GM23248 (cell line): ENCODE data around the gene C1orf105. TPM values are rescaled to one million over a fixed set of nuclear protein-coding genes. Genes with fewer than 3 reads are reported as not detected.

ENCODE experiments used
- DNase-seq: peaks from one replicate; pipeline ENCODE4 v3.0.0-alpha.2; 2015
- H2AFZ ChIP-seq: fragments of 200-600 bp; sonication (generic); 2 replicates; pipeline ENCODE4 v1.6.1; 2016; ENCODE audit warnings: antibody characterized with exemption
- H3F3A ChIP-seq: fragments of 200-600 bp; sonication (generic); 2 replicates; pipeline ENCODE4 v1.6.1; 2016; ENCODE audit warnings: mild to moderate bottlenecking, antibody characterized with exemption, mixed run types; ENCODE audit not compliant: insufficient read depth
- H3K27ac ChIP-seq: fragments of 200-600 bp; sonication (generic); 2 replicates; pipeline ENCODE4 v1.5.1; 2016; ENCODE audit warnings: mild to moderate bottlenecking
- H3K27me3 ChIP-seq: fragments of 200-600 bp; sonication (generic); replicated peaks from 2 replicates; pipeline ENCODE4 v1.6.1; 2016; ENCODE audit warnings: mild to moderate bottlenecking; ENCODE audit not compliant: insufficient read depth
- H3K36me3 ChIP-seq: fragments of 200-600 bp; sonication (generic); 2 replicates; pipeline ENCODE4 v1.6.1; 2016; ENCODE audit warnings: low read depth, mild to moderate bottlenecking
- H3K4me1 ChIP-seq: fragments of 200-600 bp; sonication (generic); 2 replicates; pipeline ENCODE4 v1.6.1; 2016; ENCODE audit warnings: mild to moderate bottlenecking; ENCODE audit not compliant: insufficient read depth
- H3K4me2 ChIP-seq: fragments of 200-600 bp; sonication (generic); one replicate; pipeline ENCODE4 v1.6.1; 2016; ENCODE audit warnings: mild to moderate bottlenecking; ENCODE audit not compliant: unreplicated experiment
- H3K4me3 ChIP-seq: fragments of 200-600 bp; sonication (generic); 2 replicates; pipeline ENCODE4 v1.5.1; 2016; ENCODE audit warnings: mild to moderate bottlenecking
- H3K79me2 ChIP-seq: fragments of 200-600 bp; sonication (generic); 2 replicates; pipeline ENCODE4 v1.6.1; 2016; ENCODE audit warnings: mild to moderate bottlenecking; ENCODE audit not compliant: insufficient read depth
- H3K9ac ChIP-seq: fragments of 200-600 bp; sonication (generic); 2 replicates; pipeline ENCODE4 v1.6.1; 2016; ENCODE audit warnings: mild to moderate bottlenecking
- H3K9me2 ChIP-seq: fragments of 200-600 bp; sonication (generic); 2 replicates; pipeline ENCODE4 v1.6.1; 2016; ENCODE audit warnings: mixed run types, mild to moderate bottlenecking, moderate library complexity; ENCODE audit not compliant: insufficient read depth
- H3K9me3 ChIP-seq: fragments of 200-600 bp; sonication (generic); one replicate; pipeline ENCODE4 v1.6.1; 2017; ENCODE audit warnings: low read depth
- H4K20me1 ChIP-seq: fragments of 200-600 bp; sonication (generic); 2 replicates; pipeline ENCODE4 v1.6.0; 2016; ENCODE audit not compliant: insufficient read depth
- EZH2 ChIP-seq: fragments of 200-600 bp; sonication (generic); IDR thresholded peaks from 2 replicates; pipeline ENCODE4 v1.6.1; 2018; ENCODE audit warnings: antibody characterized with exemption, mild to moderate bottlenecking; ENCODE audit not compliant: insufficient read depth, poor library complexity, severe bottlenecking
- EZH2phosphoT487 ChIP-seq: fragments of 200-600 bp; sonication (generic); IDR thresholded peaks from 2 replicates; pipeline ENCODE4 v1.6.1; 2018; ENCODE audit warnings: antibody characterized with exemption, moderate library complexity, mild to moderate bottlenecking, low read depth; ENCODE audit not compliant: insufficient read depth
- whole genome bisulfite sequencing, 2 experiments: methylation state at CpG; one replicate each; pipeline ENCODE4 v1.1.6; 2015 to 2017; ENCODE audit warnings: low lambda C conversion rate in 2 of 2, low coverage in 1 of 2; ENCODE audit errors: missing lambda C conversion rate in 2 of 2; 5-methylcytosine and 5-hydroxymethylcytosine counted together
- in situ Hi-C: fragments of 300-500 bp; cut with MboI; formaldehyde crosslinking; loops from 2 replicates; pipeline ENCODE4 v1.15.0; 2020
- polyA plus RNA-seq: library from polyadenylated mRNA; unstranded; fragments of >200 nt; fragmentation: Nextera tagmentation; extraction: Ambion mirVana; gene quantifications from 2 replicates; pipeline ENCODE4 v1.2.1, GENCODE V29; 2016
- total RNA-seq: library from RNA; depleted of rRNA; stranded (reverse); fragments of >200 nt; shearing (Covaris generic); gene quantifications from 2 replicates; pipeline ENCODE4 v1.2.3, GENCODE V29; 2014

The C1orf105 gene
- total and polyA plus RNA-seq, 2 experiments from 2014 or later = not detected

- DNase-seq = peak; percentile 81
- Histone ChIP-seq H3K27me3 (no peaks in the 10 kb centered on the region), H3F3A (peaks cover 17% of the 10 kb centered on the region), H3K36me3 (no peaks in the 10 kb centered on the region), H3K4me1 (peaks cover 32% of the 10 kb centered on the region), H3K9ac (no peak overlapping the region), H3K4me2 (peak overlapping the region; percentile 54), H2AFZ (no peak overlapping the region), H3K4me3 (no peak overlapping the region), H3K79me2 (no peaks in the 10 kb centered on the region), H3K27ac (peak overlapping the region; percentile 44), H3K9me2 (no peaks in the 10 kb centered on the region), H3K9me3 (no peaks in the 10 kb centered on the region), H4K20me1 (no peaks in the 10 kb centered on the region)
- TF ChIP-seq EZH2 (no peak), EZH2phosphoT487 (no peak)
- in situ Hi-C loops = loop anchor here (25.0 kb wide), 1 partner anchor 597 kb away; no protein-coding TSS in a partner anchor
- WGBS, 2 experiments = 11% methylated on average over 1 of the region's 1 CpG
Observed at GRCh38 chr1:172408958-172409357, 11.5 kb upstream of the C1orf105 start.

- no peak for DNase-seq
- Histone ChIP-seq H3K9me2 (no peaks in the 10 kb centered on the region), H3K27ac (no peak overlapping the region), H3K4me2 (no peak overlapping the region), H3K9me3 (no peaks in the 10 kb centered on the region), H4K20me1 (no peaks in the 10 kb centered on the region), H3F3A (peaks cover 20% of the 10 kb centered on the region), H2AFZ (no peak overlapping the region), H3K36me3 (no peaks in the 10 kb centered on the region), H3K27me3 (no peaks in the 10 kb centered on the region), H3K4me3 (no peak overlapping the region), H3K9ac (no peak overlapping the region), H3K79me2 (no peaks in the 10 kb centered on the region), H3K4me1 (peaks cover 32% of the 10 kb centered on the region)
- in situ Hi-C loops = loop anchor here (25.0 kb wide), 1 partner anchor 598 kb away; no protein-coding TSS in a partner anchor
- no peak for TF ChIP-seq EZH2phosphoT487
- WGBS, 2 experiments = 65 to 75% methylated on average over 1 of the region's 1 CpG
Observed at GRCh38 chr1:172410027-172410426, 10.5 kb upstream of the C1orf105 start.

GRCh38 chr1:172411791-172412338, 8.6 kb upstream of the C1orf105 start:
- H3K27me3 ChIP-seq = no peaks in the 10 kb centered on the region
- in situ Hi-C loops = loop anchor here (25.0 kb wide), 1 partner anchor 600 kb away; no protein-coding TSS in a partner anchor

DNA sequence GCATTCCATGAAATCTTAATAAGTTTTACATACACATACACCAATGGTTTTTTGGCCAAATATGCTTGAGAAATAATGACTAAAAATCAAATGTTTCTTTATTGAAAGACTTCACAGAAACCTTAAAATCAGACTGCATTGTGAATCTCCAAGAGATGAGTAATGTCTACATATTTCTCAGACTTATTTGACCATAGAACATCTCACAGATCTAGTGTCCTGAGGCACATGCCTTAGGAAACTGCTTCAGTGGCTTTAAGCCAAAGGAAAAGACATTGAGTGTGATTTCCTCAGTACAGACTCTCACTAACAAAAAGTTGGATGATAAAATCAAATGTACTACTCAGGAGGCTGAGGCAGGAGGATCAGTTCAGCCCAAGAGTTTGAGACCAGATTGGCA, 6.2 kb upstream of the C1orf105 start:
- Histone ChIP-seq H2AFZ (no peak overlapping the region), H3K9me2 (no peaks in the 10 kb centered on the region), H3K79me2 (no peaks in the 10 kb centered on the region), H3K4me2 (no peak overlapping the region), H3K4me3 (no peak overlapping the region), H3K27me3 (no peaks in the 10 kb centered on the region), H3F3A (peaks cover 12% of the 10 kb centered on the region), H3K9ac (no peak overlapping the region), H3K9me3 (no peaks in the 10 kb centered on the region), H3K4me1 (peaks cover 7% of the 10 kb centered on the region), H3K27ac (no peak overlapping the region), H3K36me3 (no peaks in the 10 kb centered on the region), H4K20me1 (no peaks in the 10 kb centered on the region)
- TF ChIP-seq EZH2phosphoT487 (no peak), EZH2 (no peak)
- in situ Hi-C loops = loop anchor here (25.0 kb wide), 1 partner anchor 602 kb away; no protein-coding TSS in a partner anchor
- DNase-seq = peak; percentile 73

More at GRCh38 chr1:172411791-172412338, 8.6 kb upstream of the C1orf105 start:
- no peaks in the 10 kb centered on the region for H3K36me3 ChIP-seq
- TF ChIP-seq EZH2phosphoT487 = no peak
- no peak for TF ChIP-seq EZH2
- H3K4me1 ChIP-seq = peaks cover 25% of the 10 kb centered on the region
- no peaks in the 10 kb centered on the region for H3K9me2 ChIP-seq
- no peaks in the 10 kb centered on the region for H3K9me3 ChIP-seq
- no peaks in the 10 kb centered on the region for H3K79me2 ChIP-seq
- H4K20me1 ChIP-seq = no peaks in the 10 kb centered on the region
- DNase-seq = no peak
- no peak overlapping the region for H2AFZ ChIP-seq
- peaks cover 20% of the 10 kb centered on the region for H3F3A ChIP-seq
- no peak overlapping the region for H3K4me2 ChIP-seq
- no peak overlapping the region for H3K9ac ChIP-seq
- no peak overlapping the region for H3K27ac ChIP-seq
- H3K4me3 ChIP-seq = no peak overlapping the region
- WGBS, 2 experiments = 89 to 95% methylated on average over 2 of the region's 2 CpGs
